Activated T-helper 9 cell treated with anti-CD3 and anti-CD28 coated beads, Interleukin-2, amount 50 U/mL, for 16 hours (primary cell): ENCODE results near the gene AFDN.

Experiments used
- DNase-seq: peaks from one replicate; pipeline ENCODE4 v3.0.0-alpha.2; 2020; ENCODE audit warnings: low read depth

AFDN gene

DNA sequence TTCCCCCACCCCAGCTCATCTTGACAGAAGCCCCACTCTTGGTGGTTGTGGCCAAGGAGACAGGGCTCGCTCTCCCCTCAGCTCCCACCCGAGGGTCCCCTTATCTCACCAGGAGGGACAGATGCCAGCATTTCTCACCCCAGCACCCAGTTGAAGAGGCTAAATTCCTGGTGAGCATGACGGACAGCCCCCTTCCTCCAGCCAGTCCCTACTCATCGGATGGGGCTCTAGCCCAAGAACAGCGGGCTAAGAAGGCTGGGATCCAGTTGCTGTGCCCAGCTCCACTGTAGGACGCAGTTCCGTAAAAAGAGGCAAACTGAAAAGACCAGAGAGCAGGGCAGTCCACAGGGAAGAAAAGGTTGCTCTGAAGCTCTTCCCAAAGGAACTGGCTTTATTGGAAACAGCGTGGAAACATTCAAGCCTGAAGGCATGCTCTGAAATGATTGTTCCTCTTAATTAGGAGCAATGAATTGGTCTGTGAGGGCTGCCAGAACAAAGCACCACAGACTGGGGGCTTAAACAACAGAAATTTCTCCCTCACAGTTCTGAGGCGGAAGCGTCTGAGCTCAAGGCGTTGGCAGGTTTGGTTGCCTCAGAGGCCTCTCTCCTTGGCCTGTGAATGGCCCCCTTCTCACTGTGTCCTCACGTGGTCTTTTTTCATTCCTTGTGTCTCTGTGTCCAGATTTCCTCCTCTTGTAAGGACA, 152.9 kb downstream of the AFDN start:
- no peak for DNase-seq

GRCh38 chr6:167980911-167981580, 154.3 kb downstream of the AFDN start:
- no peak for DNase-seq

GRCh38 chr6:167981916-167982462, 155.3 kb downstream of the AFDN start:
- DNase-seq: no peak

- DNase-seq: no peak
These were observed 157.5 kb downstream of the AFDN start for GRCh38 chr6:167984144-167984719.

GRCh38 chr6:167984876-167985604, 158.3 kb downstream of the AFDN start:
- no peak for DNase-seq

- DNase-seq: no peak
These were observed 159.3 kb downstream of the AFDN start for GRCh38 chr6:167985911-167986595.

DNA sequence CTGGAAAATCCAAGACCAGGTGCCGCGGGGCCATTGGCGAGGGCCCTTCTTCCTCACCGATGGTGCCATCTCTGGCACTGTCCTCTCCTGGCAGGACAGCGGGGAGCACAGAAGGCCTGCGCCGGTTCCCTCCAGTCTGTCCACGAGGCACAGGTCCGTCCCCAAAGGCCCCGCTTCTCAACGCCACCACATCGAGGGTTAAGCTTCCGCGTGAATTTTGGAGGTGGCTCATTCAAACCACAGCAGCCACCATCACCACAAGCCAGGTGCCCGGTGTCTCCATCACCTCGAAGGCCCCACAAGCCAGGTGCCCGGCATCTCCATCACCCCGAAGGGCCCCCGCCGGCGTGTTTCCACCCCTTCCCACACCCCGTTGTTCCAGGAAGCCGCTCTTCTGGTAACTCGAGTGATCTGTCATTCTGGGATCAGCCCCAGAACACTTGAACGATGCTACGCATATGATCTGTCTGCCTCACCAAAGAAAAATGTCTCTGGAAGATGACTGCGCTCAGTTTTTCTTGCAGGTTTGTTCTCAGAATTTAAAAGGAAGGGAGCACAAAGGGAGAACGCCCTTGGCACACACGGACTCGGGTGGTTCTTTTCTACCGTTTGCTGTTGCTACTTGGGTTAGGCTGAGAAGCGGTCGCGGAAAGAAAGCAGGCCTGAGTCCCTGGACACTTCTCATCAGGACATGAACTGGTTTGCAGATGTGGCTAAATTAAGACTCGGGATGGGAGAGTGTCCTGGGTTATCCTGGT, 160.9 kb downstream of the AFDN start:
- no peak for DNase-seq

DNA sequence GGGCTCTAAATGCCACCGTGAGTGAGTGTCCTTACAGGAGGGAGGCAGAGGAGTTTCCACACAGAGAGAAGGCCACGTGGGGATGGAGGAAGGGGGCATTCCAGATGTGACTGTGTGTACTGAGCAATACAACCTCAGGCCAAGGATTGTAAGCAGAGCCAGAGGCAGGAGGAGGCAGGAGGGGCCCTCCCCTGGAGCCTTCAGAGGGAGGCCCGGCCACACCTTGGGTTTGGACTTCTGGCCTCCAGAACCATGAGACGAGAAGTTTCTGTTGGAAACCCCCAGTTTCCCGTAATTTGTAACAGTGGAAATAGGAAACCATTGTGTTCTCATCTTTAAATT, 161.4 kb downstream of the AFDN start:
- DNase-seq: no peak

- DNase-seq: no peak
These were observed 162.5 kb downstream of the AFDN start for GRCh38 chr6:167988945-167989841.

GRCh38 chr6:167990016-167990945, 163.6 kb downstream of the AFDN start:
- no peak for DNase-seq

GRCh38 chr6:167993169-167993568, 166.5 kb downstream of the AFDN start:
- no peak for DNase-seq

- DNase-seq: no peak
These were observed 167.1 kb downstream of the AFDN start for GRCh38 chr6:167993831-167994230.

GRCh38 chr6:167995302-167995701, 168.6 kb downstream of the AFDN start:
- no peak for DNase-seq

DNA sequence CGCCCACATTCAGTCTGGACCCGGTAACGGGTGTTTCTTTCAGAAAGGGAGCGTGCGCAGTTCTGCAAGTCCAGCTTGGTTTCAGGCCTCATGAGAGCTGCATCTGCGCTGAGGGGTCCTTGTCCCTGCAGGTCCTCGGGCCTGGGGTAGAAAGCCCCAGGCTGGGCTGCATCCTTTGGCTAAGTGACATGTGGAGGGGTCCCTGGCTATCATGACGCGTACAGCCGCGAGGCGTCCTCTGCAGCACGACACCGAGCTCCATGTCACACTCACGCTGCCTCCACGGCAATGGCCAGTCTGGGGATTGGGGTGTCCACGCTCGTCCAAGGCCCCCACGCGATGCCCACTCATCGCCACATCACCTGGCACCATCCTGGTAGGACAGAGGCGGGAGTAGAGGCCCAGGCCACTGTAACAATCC, 169.0 kb downstream of the AFDN start:
- DNase-seq: no peak

GRCh38 chr6:167996424-167997199, 169.9 kb downstream of the AFDN start:
- no peak for DNase-seq

DNA sequence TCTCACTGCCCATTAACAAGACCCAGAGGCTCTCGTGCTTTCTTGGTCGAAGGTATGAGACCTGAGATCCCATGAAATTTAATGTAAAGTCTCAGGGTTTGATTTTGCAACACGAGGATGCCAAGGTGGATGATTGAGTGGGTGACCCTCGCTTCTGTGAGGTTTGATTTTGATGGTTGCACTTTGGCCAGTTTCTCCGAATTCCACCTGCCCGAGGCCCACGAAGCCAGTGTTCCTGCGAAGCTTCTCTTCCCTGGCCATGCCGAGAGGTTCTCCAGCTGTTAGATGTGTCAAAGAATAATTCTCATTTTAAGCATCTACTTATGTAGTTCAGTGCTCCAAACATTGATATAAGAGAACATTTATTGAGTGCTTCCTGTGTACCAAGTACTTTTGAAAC, 170.9 kb downstream of the AFDN start, which contains the start of gene KIF25:
KIF25 (plus strand) TSS at position 30 of the 400 bp plus-strand sequence. CDS start 31,915 bp downstream, outside the sequence.
- no peak for DNase-seq

- DNase-seq: no peak
These were observed 171.5 kb downstream of the AFDN start for GRCh38 chr6:167998215-167998614.
